HG03575 (cell line): ENCODE data around the gene CEACAM5.
"Not testable (repeated sequence)": the region's sequence is repeated elsewhere in the genome, so short reads cannot be mapped to it uniquely, and the experiment has no call there.

Experiments used
- ATAC-seq: cut with Tn5 transposase; IDR thresholded peaks from one replicate; pipeline ENCODE4 v1.9.1; 2021; ENCODE audit not compliant: unreplicated experiment, insufficient number of reproducible peaks, low FRiP score; ENCODE audit errors: extremely low read depth

CEACAM5 gene

DNA sequence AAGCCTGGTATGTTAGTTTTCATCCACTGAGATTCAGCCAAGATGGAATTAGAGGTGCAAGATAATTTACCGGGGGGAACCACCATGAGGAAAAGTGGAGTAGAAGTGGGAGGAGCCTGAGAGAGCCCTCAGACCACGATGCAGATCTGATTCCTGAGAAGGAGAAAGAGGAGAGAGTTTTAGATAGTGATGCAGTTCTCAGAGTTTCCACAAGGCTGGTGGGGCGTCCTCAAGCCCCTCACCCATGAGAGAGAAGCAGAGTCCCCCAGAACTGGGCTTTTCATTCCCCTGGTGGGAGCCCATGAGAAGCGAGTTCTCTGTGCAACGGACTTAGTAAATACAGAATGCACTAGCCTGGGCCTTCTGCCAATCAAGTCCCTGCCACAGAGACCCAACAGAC is 18.1 kb downstream of the CEACAM5 start:
- no peak for ATAC-seq

- no peak for ATAC-seq
Measured at GRCh38 chr19:41734156-41734555, 25.7 kb downstream of the CEACAM5 start.

GRCh38 chr19:41734585-41734984 is 26.2 kb downstream of the CEACAM5 start:
- ATAC-seq: no peak

GRCh38 chr19:41735071-41735600 is 26.7 kb downstream of the CEACAM5 start:
- ATAC-seq: no peak

DNA sequence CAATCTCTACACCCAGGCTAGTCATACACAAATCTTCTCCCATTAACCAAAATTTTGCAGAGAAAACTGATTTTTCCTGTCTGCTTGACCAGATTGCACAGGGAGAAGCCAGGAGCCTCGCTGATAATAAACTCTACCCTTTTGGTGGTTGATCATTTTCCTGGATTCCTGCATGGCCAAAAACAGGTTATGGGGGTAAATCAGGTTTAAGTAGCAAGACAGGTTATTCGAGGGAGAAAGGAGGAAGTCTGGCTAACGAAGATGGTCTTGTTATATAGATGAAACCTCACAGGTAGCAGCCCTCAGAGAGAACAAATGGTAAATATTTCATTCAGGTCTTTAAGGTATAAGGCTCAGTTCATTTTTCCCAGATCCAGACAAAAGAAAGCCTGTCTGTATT is 30.9 kb downstream of the CEACAM5 start:
- ATAC-seq: no peak

DNA sequence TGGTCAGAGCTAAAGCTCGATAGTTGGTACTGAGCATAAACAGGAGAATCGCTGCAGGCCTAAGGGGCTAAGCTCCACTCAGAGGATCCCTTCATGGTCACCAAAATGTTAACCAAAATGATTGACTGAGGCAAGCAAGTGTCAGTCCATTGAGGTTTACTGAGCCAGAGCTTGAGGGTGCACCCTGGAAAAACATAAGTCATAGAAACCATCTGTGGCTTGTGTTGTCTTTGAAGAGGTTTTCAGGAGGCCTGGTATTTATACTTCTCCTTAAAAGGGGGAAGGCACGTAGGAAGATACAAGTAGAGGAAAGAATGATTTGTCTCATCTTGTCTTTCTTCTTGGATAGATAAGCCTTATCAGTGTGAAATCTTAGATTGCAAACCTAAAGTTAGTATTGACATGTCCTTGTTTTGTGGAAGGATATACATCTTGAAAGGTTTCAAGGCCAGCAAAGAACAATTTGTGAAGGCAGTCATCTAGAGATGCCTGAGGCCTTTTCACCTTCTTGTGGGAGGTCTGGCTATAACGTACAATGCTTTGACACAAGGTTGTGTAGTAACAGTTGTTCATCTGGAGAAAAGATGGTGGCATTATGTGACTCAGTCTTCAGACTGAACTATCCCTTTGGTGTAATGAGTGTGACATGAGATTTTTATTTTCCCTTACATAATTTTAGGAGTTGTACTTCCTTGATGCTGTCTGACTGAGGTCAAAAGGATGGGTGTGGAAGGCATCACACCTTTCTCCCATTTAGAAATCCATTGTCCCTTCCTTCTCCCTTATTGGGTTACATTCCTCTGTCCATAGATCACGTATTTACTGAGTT is 32.2 kb downstream of the CEACAM5 start:
- ATAC-seq: no peak

DNA sequence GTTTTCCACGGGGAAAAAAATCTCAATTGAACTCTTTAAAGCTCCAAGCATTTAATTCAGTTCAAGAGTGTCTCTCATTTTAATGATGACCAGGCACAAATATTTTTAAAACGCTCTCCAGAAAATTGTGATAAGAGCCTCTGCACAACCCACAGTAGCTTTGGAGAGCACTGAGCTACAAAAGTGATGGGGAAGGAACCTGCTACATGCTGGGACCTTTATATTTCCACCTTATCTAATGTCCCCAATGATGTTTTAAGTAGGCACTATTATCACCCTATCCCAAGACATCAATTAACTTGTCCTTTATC is 32.8 kb downstream of the CEACAM5 start:
- no peak for ATAC-seq

GRCh38 chr19:41744850-41745249 is 36.4 kb downstream of the CEACAM5 start:
- no peak for ATAC-seq

DNA sequence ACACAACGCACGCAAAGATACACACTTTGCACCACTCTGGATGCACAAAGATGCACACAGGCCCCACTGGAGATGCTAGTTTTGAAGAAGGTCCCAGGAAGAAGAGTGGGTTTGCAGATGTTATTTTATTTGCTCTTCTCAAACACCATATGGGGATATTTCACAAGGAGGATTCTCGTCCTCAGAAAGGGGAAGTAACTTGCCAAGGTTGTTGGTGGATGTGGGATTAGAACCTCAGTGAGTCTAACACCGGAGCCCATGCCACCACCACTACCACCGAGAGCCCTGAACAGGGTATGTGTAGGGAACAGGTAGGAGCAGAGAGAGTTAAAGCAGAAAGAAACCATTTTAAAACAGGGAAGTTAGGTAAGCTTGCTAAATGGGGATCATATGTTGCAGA is 37.3 kb downstream of the CEACAM5 start:
- no peak for ATAC-seq

DNA sequence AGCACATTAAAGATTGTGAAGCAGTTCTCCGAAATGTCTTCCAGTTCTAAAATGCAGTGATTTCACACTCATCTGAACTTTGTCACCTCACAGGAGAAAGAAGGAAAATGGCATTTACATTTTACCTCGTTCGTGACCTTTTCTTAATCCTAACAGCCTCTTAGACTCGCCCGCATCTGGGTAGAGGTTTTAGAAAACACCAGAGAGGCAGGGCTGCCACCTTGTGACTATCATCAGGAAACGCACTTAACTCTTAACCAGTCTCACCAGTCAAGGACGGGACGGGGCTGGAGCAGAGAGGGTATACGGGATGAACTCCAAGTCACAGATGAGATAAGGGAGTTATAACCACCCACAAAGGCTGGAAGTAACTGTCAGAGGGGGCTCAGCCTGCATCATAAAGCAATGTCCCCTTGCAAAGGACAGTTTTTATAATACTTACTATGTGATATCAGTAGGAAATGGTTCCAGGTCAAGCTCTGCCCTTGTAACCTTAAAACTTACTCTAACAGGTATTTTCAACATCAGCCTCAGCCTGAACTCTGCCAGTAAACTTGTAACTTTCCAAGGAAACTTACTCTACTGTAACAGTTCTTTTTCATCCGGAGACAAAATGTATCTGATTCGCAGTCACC is 38.3 kb downstream of the CEACAM5 start:
- ATAC-seq: no peak

DNA sequence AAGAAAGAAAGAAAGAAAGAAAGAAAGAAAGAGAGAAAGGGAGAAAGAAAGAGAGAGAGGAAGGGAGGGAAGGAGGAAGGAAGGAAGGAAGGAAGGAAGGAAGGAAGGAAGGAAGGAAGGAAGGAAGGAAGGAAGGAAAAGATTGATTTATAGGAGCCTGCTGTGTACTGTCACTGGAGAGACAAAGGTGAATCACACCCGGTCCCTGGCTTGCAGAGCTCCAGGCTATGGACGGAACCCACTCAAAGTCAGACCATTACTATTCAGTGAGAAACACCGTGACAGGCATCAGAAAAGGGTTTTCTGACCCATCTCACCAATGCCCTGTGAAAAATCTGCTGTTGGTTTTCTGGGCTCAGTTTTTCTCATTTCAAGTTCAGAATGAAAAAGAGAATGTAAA is 39.6 kb downstream of the CEACAM5 start:
- ATAC-seq: no peak

- ATAC-seq: not testable (repeated sequence)
Measured at GRCh38 chr19:41750248-41751134, 42.1 kb downstream of the CEACAM5 start.

DNA sequence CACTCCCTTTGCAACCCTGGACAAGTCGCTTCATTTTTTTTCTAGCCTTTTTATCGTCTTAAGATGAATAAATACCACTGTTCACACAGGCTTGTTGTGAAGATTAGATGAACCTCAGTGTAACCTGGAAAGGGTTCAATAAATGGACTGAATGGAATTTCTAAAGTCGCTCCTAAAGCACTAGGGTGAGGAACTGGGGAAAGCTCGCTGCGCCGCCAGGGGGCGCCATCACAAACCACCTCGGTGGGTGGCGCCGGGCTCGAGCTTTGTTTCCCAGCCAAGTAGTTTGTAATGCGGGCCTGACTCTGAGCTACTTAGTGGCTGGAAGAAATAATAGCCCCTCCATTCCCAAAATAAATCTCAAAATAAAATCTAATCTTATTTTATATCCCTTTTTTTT is 44.7 kb downstream of the CEACAM5 start:
- no peak for ATAC-seq

DNA sequence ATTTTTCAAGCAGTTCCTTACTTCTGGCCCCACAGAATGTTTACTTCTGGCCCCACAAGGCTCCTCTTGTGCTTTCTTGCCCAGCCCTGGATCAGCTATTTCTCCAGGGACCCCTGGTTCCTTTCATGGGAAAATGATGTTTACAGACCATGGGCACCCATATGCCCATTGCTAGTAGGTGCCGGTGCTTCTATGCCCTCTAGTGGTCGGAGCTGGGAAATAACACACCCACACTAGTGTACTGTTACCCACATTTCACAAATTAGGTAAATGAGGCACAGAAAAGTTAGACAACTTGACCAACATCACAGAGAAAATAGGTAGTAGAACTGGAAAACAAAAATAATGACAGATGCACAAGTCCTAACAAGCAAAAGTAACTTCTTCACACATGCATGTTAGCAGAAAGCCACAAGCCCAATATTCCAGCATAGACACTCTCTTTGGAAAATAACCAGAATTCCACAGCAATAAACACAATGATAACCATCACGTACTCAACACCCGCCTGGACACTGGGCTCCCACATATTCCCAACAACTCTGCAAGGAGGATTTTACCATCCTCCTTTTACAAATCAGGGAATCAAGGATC is 45.6 kb downstream of the CEACAM5 start:
- ATAC-seq: no peak

DNA sequence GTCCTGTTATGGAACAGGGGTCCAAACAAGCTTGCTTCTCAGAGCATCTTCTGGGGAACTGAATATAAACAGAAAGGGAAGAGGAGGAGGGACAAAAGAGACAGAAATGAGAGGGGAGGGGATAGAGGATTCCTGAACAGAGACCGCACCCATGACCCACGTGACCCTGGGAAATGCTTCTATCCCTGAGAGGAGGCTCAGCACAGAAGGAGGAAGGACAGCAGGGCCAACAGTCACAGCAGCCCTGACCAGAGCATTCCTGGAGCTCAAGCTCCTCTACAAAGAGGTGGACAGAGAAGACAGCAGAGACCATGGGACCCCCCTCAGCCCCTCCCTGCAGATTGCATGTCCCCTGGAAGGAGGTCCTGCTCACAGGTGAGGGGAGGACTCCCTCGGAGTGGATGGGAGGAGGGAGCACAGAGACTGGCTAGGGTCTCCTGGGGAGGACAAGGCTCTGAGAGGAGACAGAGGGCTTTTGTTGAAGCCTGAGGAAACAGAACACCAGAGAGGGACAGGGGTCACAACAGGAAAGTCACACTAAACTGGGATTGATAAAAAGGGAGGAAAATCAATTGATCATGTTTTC is 47.0 kb downstream of the CEACAM5 start, which contains the start of gene CEACAM6:
Gene CEACAM6 (plus strand): TSS at position 203 of the 586 bp plus-strand sequence. CDS start 109 bp downstream, at position 312.
- ATAC-seq: no peak

- ATAC-seq: no peak
Measured at GRCh38 chr19:41758846-41759245, 50.4 kb downstream of the CEACAM5 start.

DNA sequence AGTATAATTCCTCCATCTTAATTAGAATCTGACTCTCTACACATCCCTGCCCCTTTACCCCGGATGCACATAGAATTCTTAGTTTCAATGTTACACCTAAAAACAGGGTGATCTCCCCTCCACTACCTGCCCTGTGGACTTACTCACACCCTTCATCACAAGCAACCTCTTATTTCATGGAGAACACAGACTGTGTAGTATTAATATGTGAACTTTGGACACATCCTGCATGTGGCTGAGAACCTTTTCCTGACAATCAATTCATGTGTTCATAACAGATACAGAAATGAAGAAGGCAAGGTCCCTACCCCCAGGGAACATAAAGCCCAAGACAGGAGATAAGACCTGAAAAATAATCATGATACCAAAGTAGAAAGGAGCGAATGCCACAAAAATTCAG is 58.7 kb downstream of the CEACAM5 start:
- no peak for ATAC-seq

- ATAC-seq: not testable (repeated sequence)
Measured at GRCh38 chr19:41768105-41768504, 59.7 kb downstream of the CEACAM5 start.

GRCh38 chr19:41769608-41770007 is 61.2 kb downstream of the CEACAM5 start:
- no peak for ATAC-seq
